NCI-H2029 (cell line): Measurements from ENCODE around the gene CNKSR3.

ENCODE experiments used
- DNase-seq: peaks from one replicate; lab custom pipeline; 2025; lab: John Stamatoyannopoulos, UW

Gene CNKSR3

DNA sequence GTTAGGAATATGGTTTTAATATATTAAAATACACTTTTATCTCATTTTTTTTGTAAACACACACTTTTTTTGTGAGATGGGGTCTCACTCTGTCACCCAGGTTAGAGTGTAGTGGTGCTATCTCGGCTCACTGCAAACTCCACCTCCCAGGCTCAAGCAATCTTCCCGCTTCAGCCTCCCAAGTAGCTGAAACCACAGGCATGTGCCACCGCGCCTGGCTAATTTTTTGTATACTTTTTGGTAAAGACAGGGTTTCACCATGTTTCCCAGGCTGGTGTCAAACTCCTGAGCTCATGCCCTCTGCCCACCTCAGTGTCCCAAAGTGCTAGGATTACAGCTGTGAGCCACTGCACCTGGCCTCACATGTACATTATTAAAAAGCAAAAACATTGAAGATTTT is 164.7 kb downstream of the CNKSR3 start:
- no peak for DNase-seq

DNA sequence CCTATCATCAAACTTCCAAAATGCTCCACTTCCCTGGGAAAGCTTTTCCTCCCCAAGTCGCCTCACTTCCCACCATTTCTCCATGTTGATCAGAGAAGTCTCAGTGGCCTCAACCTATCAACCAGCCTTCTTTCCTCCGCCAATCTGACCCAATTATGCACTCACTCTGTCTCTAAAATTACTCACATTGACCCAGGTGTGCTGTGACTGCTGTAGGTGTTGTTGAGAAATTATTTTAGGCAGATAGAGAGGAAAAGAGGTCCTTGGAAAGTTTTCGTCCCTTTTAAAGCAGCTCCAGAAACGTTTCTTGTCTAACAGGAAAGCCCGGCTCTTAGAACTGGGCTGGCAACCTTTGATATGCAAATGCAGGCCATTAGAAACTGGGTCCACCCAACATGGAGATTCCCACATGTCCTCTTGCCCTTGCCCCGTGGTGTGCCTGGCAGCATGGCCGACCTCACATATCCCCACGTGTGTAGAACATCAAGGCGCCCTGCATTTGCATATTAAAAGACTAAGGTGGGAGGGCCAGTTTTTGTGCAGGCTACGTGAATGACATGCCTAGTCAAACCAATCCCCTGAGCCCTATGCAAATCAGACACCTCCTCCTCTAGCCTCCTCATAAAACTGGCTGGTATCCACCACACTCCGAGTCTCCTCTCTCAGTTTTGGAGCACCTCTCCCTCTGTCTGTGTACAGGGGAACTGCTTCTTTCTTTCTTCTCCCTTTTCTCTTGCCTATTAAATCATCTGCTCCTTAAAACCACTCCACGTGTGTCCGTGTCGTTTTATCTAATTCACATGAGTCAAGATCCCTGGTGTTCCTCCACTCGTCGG is 166.8 kb downstream of the CNKSR3 start:
- peak; percentile 95 for DNase-seq

DNA sequence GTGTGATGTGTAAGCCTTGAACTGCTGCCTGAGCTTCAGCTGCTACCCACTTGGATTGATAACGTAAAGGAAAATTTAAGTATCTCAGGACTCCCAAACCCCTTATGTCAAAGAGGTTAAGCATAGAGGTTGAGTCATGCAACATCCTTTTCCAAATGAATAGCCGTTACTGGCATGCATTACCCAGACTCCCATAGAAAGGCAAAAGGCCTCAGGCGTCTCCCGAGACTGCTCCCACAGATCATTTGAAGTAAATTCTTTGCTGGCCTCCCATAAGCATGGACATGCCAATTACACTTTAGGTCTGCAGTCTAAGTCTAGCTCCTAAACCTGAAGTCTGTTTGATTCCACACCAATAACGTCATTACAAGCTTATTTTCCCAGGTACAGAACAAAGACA is 168.6 kb downstream of the CNKSR3 start:
- DNase-seq = no peak

DNA sequence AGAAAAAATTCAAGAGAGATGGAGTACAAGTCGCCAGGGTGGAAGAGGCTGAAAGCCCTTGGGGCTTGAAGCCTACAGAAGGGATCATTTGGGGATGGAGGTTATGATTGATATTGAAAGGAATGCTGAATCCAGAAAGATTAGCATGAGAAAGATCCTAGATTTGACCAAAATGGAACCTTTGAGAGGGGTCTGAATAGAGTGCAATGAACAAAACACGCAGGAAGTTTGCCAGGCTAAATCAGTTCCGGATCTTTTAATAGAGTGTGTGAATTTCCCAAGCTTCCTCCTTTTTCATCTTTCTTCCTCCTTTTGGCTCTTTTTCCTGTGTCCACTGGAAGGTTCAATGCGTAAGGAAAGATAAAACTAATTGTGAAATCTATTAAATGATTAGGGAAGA is 169.1 kb downstream of the CNKSR3 start:
- no peak for DNase-seq
